ENCODE data around the gene WWOX.

Gene WWOX

GRCh38 chr16:78796221-78796866, 696.9 kb downstream of the WWOX start:
- H3K27ac ChIP-seq: no peak overlapping the region
- DNase-seq: peak in 1 of 2 donors; percentile 26

GRCh38 chr16:78799429-78799828, 700.0 kb downstream of the WWOX start:
- Histone ChIP-seq H3K4me3 (no peak overlapping the region), H3K27me3 (no peaks in the 10 kb centered on the region), H3K4me1 (no peaks in the 10 kb centered on the region), H3K36me3 (no peaks in the 10 kb centered on the region), H3K9me3 (no peaks in the 10 kb centered on the region), H3K27ac (no peak overlapping the region)
- no peak for TF ChIP-seq CTCF (IDR thresholded peaks at IDR 0.05)
- intact Hi-C loops (cut with DNase I; ENCODE audit: low total_unique reads): no loop called here
- no peak for DNase-seq

More at GRCh38 chr16:78796221-78796866, 696.9 kb downstream of the WWOX start:
- Histone ChIP-seq H3K27me3 (no peaks in the 10 kb centered on the region), H3K36me3 (no peaks in the 10 kb centered on the region), H3K9me3 (no peaks in the 10 kb centered on the region), H3K4me3 (no peak overlapping the region), H3K4me1 (no peaks in the 10 kb centered on the region)
- no peak for TF ChIP-seq CTCF (IDR thresholded peaks at IDR 0.05)
- intact Hi-C loops (cut with DNase I; ENCODE audit: low total_unique reads): no loop called here

GRCh38 chr16:78800523-78800922, 701.1 kb downstream of the WWOX start:
- Histone ChIP-seq H3K9me3 (no peaks in the 10 kb centered on the region), H3K27me3 (no peaks in the 10 kb centered on the region), H3K27ac (no peak overlapping the region), H3K4me1 (no peaks in the 10 kb centered on the region), H3K4me3 (no peak overlapping the region), H3K36me3 (no peaks in the 10 kb centered on the region)
- no peak for TF ChIP-seq CTCF (IDR thresholded peaks at IDR 0.05)
- DNase-seq: no peak
- intact Hi-C loops (cut with DNase I; ENCODE audit: low total_unique reads): no loop called here

- H3K4me3 ChIP-seq: no peak overlapping the region
- no peak for DNase-seq
- peaks cover 0 to 8% (median 0%) of the 10 kb centered on the region in 3 donors for H3K9me3 ChIP-seq
- H3K27ac ChIP-seq: no peak overlapping the region
- intact Hi-C loops (cut with DNase I; ENCODE audit: low total_unique reads): no loop called here
- no peak for TF ChIP-seq CTCF (IDR thresholded peaks at IDR 0.05)
- H3K4me1 ChIP-seq: no peaks in the 10 kb centered on the region
- H3K36me3 ChIP-seq: no peaks in the 10 kb centered on the region
- no peaks in the 10 kb centered on the region for H3K27me3 ChIP-seq
These were observed 704.7 kb downstream of the WWOX start for GRCh38 chr16:78804058-78804735.

GRCh38 chr16:78805556-78805955, 706.1 kb downstream of the WWOX start:
- Histone ChIP-seq H3K27ac (no peak overlapping the region), H3K4me3 (no peak overlapping the region), H3K4me1 (no peaks in the 10 kb centered on the region), H3K27me3 (no peaks in the 10 kb centered on the region), H3K9me3 (peaks cover 0 to 8% (median 0%) of the 10 kb centered on the region in 3 donors), H3K36me3 (no peaks in the 10 kb centered on the region)
- no peak for DNase-seq
- TF ChIP-seq CTCF (IDR thresholded peaks at IDR 0.05): no peak
- intact Hi-C loops (cut with DNase I; ENCODE audit: low total_unique reads): no loop called here

All from tibial artery (tissue), 4 donors.